ENCODE results near the gene MYO15B. TPM values are rescaled to one million over a fixed set of nuclear protein-coding genes. Genes with fewer than 3 reads are reported as not detected.
A peak's percentile ranks its signal among the peaks of the same experiment; 100 is the strongest.

The MYO15B gene
- total RNA-seq, 4 donors from 2014 or later, result 64.9 to 209 (median 120) TPM

- Histone ChIP-seq H3K27ac (peak overlapping the region; percentile 96 to 98 (median 97)), H3K36me3 (peaks cover 10 to 14% of the 10 kb centered on the region in 2 donors), H3K9me3 (no peaks in the 10 kb centered on the region), H3K4me1 (peaks cover 39 to 51% of the 10 kb centered on the region in 2 donors), H3K27me3 (no peaks in the 10 kb centered on the region), H3K4me3 (replicated peaks in 1 of 3) (no peak overlapping the region)
- intact Hi-C loops (cut with DNase I), result no loop called here
- DNase-seq, result peak in 1 of 2 donors; percentile 25
- 82 to 88% methylated on average over 10 to 15 of the region's 17 CpGs for WGBS, 2 donors
- TF ChIP-seq, protein P1, sequence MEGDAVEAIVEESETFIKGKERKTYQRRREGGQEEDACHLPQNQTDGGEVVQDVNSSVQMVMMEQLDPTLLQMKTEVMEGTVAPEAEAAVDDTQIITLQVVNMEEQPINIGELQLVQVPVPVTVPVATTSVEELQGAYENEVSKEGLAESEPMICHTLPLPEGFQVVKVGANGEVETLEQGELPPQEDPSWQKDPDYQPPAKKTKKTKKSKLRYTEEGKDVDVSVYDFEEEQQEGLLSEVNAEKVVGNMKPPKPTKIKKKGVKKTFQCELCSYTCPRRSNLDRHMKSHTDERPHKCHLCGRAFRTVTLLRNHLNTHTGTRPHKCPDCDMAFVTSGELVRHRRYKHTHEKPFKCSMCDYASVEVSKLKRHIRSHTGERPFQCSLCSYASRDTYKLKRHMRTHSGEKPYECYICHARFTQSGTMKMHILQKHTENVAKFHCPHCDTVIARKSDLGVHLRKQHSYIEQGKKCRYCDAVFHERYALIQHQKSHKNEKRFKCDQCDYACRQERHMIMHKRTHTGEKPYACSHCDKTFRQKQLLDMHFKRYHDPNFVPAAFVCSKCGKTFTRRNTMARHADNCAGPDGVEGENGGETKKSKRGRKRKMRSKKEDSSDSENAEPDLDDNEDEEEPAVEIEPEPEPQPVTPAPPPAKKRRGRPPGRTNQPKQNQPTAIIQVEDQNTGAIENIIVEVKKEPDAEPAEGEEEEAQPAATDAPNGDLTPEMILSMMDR (IDR thresholded peaks at IDR 0.05), result no peak
- no peak for TF ChIP-seq POLR2A (IDR thresholded peaks at IDR 0.05)
These were observed 58.5 kb downstream of the MYO15B start for GRCh38 chr17:75645889-75646637.

- intact Hi-C loops (cut with DNase I), result no loop called here
- peaks cover 11 to 17% of the 10 kb centered on the region in 2 donors for H3K36me3 ChIP-seq
- H3K27ac ChIP-seq, result peak overlapping the region in 1 of 3 donors; percentile 97
- H3K4me3 ChIP-seq (replicated peaks in 1 of 3), result no peak overlapping the region
- 96 to 100% methylated on average over 6 of the region's 6 CpGs for WGBS, 2 donors
- DNase-seq, result no peak
- H3K27me3 ChIP-seq, result no peaks in the 10 kb centered on the region
- peaks cover 36 to 46% of the 10 kb centered on the region in 2 donors for H3K4me1 ChIP-seq
- TF ChIP-seq, protein P1 (IDR thresholded peaks at IDR 0.05), result no peak
- no peaks in the 10 kb centered on the region for H3K9me3 ChIP-seq
These were observed 59.0 kb downstream of the MYO15B start for GRCh38 chr17:75646638-75646992.

DNA sequence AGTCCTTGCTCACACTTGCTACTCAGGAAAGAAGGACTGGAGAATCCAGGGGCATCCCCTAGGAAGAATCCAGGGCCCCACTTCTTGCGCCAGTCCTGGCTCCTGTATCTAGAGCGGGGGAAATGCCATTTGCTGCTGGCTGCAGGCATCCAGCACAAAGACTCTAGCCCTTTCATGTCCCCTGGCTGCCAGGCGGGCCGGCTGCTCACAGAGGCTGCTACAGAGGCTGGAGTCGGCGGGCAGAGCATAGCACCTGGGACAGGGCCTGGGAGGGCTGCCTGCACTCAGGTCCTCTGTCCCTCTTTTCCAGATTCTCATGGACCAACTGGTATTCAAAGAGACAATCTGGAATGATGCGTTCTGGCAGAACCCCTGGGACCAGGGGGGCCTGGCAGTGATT is 59.5 kb downstream of the MYO15B start:
- intact Hi-C loops (cut with DNase I), result no loop called here
- Histone ChIP-seq H3K36me3 (peaks cover 12 to 17% of the 10 kb centered on the region in 2 donors), H3K27ac (peak overlapping the region in 1 of 3 donors; percentile 97), H3K4me1 (peaks cover 32 to 41% of the 10 kb centered on the region in 2 donors), H3K27me3 (no peaks in the 10 kb centered on the region), H3K4me3 (replicated peaks in 1 of 3) (no peak overlapping the region), H3K9me3 (no peaks in the 10 kb centered on the region)
- WGBS, 2 donors, result 92 to 100% methylated on average over 4 to 7 of the region's 7 CpGs
- no peak for DNase-seq
- TF ChIP-seq, protein P1 (IDR thresholded peaks at IDR 0.05), result no peak
- no peak for TF ChIP-seq POLR2A (IDR thresholded peaks at IDR 0.05)

- TF ChIP-seq, protein P1 (IDR thresholded peaks at IDR 0.05), result no peak
- TF ChIP-seq POLR2A (IDR thresholded peaks at IDR 0.05), result no peak
- H3K9me3 ChIP-seq, result no peaks in the 10 kb centered on the region
- DNase-seq, result no peak
- no peaks in the 10 kb centered on the region for H3K27me3 ChIP-seq
- no peak overlapping the region for H3K4me3 ChIP-seq (replicated peaks in 1 of 3)
- intact Hi-C loops (cut with DNase I), result no loop called here
- peaks cover 24 to 33% of the 10 kb centered on the region in 2 donors for H3K4me1 ChIP-seq
- peak overlapping the region in 1 of 3 donors; percentile 97 for H3K27ac ChIP-seq
- 95 to 98% methylated on average over 7 of the region's 7 CpGs for WGBS, 2 donors
- peaks cover 15 to 17% of the 10 kb centered on the region in 2 donors for H3K36me3 ChIP-seq
These were observed 60.3 kb downstream of the MYO15B start for GRCh38 chr17:75647921-75648320.

GRCh38 chr17:75649687-75650086 is 62.1 kb downstream of the MYO15B start:
- H3K36me3 ChIP-seq, result peaks cover 15 to 17% of the 10 kb centered on the region in 2 donors
- peaks cover 13 to 16% of the 10 kb centered on the region in 2 donors for H3K4me1 ChIP-seq

More at GRCh38 chr17:75649687-75650086, 62.1 kb downstream of the MYO15B start:
- TF ChIP-seq POLR2A (IDR thresholded peaks at IDR 0.05), result no peak
- TF ChIP-seq, protein P1 (IDR thresholded peaks at IDR 0.05), result no peak
- H3K27ac ChIP-seq, result no peak overlapping the region
- no peaks in the 10 kb centered on the region for H3K9me3 ChIP-seq
- intact Hi-C loops (cut with DNase I), result no loop called here
- no peak for DNase-seq
- H3K27me3 ChIP-seq, result no peaks in the 10 kb centered on the region
- 96 to 99% methylated on average over 4 to 6 of the region's 6 CpGs for WGBS, 2 donors
- H3K4me3 ChIP-seq (replicated peaks in 1 of 3), result no peak overlapping the region
